HG02763 (cell line): ENCODE measurements around the gene SAMD11.
"Not testable (repeated sequence)": the region's sequence is repeated elsewhere in the genome, so short reads cannot be mapped to it uniquely, and the experiment has no call there.

Source experiments
- ATAC-seq: cut with Tn5 transposase; IDR thresholded peaks from one replicate; pipeline ENCODE4 v1.9.1; 2021; ENCODE audit warnings: mild to moderate bottlenecking, moderate library complexity; ENCODE audit not compliant: unreplicated experiment

SAMD11 gene

DNA sequence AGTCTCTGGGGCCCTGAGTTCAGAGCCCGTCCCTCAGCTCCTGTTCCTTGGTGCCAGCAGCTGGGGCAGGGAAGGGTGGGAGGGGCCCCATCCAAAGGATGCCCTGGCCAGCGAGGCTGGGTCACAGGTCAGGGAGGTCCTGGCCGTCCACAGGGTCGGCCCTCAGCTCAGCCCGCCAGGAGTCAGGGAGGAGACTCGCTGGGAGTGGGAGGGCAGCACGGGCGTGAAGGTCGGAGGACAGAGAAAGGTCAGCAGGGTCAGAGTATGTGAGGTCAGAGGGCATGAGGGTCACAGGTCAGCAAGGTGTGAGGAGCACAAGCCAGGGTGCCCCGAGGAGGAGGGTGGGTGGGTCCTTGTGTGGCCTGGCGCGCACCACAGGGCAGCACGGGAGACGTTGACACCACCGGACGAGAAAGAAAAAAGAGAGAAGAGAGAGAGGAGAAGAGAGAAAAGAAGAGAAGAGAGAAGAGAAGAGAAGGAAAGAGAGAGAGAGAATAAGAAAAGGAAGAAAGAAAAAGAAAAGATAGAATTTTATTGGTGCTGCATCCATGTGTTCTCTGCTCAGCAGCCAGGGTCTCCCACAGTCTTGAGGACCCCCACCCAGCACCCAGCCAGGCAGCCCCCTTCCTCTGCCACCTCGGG, 51.1 kb downstream of the SAMD11 start:
- ATAC-seq: no peak

DNA sequence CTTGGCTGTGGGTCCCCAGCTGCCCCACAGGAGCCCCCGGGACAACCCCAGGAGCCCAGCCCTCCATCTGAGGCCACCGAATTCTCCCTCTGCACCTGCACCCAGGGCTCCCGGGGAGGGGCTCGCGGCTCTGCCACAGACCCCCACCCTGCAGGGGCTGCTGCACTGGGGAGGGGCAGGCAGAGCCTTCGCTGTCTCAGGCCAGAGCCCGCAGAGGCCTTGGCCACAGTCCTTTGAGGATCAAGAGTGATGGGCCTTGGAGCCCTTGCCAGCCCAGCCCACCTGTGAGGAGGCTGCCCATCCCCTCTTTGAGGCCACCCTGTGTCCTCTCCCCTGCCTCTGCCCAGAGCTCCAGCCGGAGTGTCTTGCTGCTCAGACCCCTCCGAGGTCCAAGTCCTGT, 51.6 kb downstream of the SAMD11 start:
- ATAC-seq: no peak

DNA sequence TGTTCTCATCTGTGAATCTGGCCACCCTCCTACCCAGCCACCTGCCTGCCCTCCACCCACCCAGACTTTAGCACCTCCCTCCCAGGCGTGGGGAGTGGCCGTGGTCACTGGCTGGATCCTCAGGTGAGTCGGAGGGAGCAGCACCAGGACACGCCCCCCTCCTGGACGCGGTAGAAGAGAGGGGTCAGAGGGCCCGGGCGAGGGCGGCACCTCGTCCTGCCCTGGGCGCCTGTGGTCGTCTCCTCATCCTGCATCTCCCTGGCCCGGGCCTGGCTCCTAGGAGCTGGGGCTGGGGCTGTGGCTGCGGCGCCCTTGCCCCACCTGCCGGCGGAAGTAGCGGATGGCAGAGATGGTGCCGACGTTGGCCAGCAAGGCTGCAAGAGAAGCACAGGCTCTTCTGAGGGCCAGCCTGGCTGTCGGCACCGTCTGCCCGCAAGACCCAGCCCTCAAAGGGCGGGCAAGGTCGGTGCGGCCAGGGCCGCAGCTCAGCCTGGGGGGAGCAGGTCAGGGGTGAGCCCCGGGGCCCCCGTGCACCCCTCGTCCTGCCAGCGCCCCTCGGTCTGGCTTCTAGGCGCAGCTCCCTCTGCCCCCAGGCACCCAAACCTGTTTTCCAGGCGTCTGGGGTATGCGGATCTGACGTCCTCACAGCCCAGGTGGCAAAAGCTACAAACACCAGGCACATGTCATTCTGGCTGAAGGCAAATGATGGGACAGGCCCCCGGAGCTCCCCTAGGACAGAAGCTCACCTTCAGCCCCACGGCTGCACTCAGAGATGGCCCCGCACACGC, 52.4 kb downstream of the SAMD11 start:
- ATAC-seq: no peak

DNA sequence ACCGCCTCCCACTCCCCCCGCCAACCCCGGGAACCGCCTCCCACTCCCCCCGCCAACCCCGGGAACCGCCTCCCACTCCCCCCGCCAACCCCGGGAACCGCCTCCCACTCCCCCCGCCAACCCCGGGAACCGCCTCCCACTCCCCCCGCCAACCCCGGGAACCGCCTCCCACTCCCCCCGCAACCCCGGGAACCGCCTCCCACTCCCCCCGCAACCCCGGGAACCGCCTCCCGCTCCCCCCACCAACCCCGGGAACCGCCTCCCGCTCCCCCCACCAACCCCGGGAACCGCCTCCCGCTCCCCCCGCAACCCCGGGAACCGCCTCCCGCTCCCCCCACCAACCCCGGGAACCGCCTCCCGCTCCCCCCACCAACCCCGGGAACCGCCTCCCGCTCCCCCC, 53.1 kb downstream of the SAMD11 start:
- not testable (repeated sequence) for ATAC-seq

DNA sequence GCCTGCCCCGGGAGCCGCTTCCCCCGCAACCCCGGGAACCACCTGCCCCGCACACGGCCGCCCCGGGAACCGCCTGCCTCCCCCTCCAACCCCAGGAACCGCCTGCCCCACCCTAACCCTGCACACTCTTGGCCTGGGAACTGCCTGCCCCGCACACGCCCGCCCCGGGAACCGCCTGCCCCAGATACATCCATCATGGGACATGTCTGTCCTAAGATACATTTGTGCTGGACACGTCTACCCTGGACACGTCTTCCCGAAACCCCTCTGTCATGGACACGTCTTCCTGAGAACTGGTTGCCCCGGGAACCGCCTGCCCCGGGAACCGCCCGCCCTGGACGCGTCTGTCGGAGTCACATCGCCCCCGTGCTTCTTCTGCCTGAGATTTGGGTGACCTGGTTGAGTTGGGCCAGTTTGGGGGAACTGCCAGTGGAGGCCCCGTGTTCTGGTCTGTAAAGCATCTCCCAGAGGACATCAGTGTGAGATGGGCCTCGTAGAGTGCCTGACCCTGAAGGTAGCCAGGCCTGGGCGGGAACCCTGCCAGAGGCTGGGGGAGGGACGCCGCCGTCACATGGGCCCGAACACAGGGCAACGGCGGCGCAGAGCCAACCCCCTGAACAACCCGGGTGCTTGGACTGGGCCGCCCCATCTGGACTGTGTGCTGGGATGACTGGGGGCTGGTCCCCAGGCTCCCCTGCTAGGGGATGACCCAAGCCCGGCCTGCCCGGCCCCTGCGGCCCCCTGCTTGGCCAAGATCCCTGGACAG, 54.5 kb downstream of the SAMD11 start:
- ATAC-seq: no peak

DNA sequence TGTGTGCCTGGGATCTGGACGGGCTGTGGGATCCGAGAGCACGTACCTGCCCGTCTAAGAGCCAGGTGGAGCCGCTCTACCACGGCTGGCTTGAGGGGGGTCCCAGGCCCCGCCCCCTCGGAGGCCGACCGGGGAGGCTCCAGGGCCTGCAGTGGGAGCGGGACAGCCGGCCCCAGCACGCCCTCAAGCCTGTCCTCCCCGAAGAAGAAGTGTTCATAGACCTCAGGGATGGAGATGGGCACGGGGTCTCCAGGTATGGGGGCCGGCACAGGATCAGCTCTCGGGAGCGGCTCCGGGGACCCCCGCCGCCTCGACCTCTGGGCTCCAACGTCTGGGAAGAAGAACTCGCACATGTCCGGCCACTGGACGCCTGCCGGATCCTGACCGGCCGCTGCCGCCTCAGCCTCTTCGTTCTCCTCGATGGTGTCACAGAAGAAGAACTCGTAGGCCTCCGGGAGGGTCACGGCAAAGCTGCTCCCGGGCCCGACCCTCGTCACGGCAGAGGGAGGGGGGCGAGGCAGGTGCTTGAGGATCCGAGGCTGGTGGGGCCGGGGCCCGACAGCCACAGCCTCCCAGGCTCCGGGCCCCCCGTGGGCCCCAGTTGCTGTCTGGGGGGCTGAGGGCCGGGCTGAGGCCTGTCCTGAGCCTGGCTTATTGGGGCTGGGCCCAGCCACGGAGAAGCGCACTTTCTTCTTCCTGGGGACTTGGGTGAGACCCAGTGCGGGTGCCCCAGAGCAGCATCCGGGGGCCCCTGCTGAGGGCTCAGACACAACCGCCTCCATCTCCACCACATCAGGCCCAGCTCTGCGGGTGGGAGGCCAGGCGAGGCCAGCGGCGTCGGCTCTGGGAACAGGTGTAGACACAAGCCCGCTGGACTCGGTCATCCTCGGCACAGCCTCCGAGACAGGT, 55.4 kb downstream of the SAMD11 start:
- no peak for ATAC-seq

DNA sequence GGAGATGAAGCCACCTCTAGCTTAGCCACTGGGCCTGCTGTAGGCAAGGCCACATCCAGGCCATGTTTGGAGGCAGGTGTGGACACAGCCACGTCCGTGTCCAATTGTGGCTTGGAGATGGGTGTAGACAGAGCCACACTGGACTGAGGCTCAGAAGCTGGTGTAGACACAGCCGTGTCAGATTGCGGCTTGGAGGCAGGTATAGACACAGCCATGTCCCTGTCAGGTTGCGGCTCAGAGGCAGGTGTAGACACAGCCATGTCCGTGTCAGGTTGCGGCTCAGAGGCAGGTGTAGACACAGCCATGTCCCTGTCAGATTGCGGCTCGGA, 56.0 kb downstream of the SAMD11 start:
- no peak for ATAC-seq

DNA sequence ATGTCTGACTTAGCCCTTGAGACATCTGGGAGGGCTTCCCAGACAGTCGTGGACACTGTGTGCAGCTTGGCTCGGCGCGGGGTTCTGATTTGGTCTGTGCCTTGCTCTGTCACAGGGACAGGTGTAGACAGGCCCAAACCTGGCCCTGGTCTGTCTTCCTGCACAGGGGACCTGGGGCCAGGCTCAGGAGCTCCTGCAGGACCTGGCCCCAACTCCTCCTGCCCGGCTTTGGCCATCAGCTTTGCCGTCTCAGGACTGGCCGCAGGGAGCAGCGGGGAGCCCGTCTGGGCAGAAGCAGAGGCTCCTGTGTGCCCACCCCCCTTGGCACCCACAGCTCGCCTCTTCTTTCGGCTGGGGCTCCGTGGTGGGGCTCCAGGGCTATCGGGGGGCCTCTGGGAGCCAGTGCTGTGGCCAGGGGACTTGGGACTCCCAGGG, 56.4 kb downstream of the SAMD11 start:
- no peak for ATAC-seq

DNA sequence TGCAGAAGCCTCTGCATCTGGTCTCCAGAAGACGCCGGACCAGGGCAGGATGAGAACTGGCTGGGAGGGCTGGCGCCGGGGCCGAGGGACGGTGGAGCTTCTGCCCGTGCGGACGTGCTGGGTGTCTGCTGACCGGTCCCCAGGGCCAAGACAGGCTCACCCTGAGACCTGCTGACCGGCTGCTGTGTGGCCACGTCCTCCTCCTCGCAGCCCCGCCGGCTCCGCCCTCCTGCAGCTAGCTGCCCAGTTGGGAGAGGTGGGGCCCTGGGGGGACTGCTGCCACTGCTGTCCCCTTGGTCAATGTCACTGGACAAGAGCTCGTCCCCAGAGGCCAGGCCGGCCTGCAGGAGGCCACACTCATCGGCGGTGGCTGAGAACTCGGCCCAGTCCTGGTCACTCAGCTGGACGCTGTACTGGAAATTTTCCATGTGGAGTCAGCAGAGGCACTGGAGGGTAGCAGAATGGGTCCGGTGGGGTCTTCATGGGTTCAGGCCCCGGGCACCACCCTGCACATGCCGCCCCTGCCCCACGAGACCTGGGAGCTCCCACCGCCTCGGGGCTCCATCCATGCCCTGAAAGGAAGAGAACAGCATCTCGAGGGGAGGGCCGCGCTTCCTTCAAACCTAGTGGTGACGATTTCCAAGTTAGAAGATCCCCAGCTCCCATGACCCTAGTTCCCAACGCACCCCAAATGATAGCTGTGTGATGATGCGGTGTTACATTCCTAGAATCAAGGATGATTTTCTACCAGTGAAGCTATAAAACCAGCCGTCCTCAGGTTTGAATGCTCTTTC, 57.1 kb downstream of the SAMD11 start:
- ATAC-seq: no peak

DNA sequence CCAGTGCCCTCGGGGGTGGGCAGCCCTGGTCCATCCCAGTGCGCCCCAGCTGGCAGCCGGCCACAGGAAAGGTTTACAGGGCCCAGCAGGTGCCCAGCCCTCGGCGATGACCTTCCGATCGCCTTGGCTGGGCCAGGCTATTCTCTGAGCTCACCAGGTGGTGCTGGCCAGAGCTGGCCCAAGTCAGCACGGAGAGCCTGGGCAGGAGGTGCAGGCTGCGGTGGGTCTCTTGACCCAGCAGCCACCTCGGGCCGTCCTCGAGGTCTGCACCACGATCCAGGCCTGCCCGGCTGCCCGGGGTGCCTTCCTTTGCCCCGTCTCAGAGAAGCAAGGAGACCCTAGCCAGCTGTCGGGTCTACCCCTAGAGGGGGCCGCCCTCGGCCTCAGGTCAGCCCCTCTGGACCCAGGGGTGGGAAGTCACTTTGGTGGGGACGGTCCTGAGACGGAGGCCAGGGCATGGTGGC, 57.8 kb downstream of the SAMD11 start:
- ATAC-seq: no peak

DNA sequence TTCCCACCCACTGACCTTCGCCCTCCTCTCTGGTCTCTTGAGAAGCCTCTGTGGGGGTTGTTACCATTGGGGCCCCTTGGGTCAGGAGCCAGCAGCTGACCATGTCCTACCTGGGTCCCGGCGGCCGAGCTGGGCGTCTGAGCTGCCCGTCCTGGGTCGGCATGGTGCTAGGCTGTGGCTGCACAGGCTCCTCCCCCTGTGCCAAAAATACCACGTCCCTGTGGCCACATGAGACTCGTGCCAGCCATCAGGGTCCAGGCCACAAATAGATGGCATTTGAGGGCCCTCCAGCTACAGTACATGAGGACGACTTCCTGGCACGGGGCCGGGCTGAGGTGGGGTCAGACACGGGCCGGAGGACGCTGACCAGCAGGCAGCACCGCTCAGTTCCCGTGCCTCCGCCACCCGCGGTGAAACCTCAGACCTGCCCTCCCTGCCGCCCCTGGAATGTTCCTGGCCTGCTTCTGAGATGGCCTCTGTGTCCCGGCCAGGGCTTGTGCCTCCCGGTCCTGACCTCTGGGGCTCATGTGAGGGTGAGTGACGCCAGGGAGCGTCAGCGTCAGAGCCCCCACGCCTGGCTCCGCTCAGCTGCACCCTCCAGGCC, 58.3 kb downstream of the SAMD11 start, which contains the start of gene PERM1:
PERM1 (minus strand) TSS at position 139 of the 604 bp plus-strand sequence. CDS start 1,064 bp downstream, outside the sequence.
- no peak for ATAC-seq

DNA sequence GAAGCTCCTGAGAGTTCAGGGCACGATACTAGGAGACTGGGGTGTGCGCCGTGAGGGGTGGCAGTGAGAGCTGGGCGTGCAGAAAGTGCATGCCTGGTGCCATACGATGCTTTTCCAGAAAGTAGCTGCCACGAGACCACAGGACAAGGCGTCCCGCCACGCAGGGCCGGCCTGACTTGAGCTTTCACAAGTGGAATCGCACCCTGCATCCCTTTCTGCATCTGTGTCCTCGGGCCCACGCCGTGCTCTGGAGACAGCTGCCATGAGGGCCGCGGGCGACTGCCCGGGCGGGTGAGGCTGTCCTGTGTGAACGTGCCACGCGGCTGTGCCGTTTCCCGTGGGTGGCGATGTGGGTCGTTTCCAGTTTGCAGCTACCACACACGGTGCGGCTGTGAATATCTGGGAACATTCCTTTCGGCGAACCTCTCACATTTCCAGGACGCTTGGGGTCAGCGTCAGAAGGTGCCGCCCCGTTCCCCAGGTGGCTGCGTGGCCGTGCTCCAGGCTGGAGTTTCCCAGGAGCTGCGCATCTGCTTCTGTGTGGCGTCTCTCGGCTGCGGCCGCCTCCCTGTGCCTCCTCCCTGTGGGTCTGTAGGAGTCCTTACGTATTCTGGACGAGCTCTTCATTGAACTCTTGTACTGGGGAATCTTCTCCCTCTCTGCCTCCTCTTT, 59.2 kb downstream of the SAMD11 start:
- no peak for ATAC-seq

DNA sequence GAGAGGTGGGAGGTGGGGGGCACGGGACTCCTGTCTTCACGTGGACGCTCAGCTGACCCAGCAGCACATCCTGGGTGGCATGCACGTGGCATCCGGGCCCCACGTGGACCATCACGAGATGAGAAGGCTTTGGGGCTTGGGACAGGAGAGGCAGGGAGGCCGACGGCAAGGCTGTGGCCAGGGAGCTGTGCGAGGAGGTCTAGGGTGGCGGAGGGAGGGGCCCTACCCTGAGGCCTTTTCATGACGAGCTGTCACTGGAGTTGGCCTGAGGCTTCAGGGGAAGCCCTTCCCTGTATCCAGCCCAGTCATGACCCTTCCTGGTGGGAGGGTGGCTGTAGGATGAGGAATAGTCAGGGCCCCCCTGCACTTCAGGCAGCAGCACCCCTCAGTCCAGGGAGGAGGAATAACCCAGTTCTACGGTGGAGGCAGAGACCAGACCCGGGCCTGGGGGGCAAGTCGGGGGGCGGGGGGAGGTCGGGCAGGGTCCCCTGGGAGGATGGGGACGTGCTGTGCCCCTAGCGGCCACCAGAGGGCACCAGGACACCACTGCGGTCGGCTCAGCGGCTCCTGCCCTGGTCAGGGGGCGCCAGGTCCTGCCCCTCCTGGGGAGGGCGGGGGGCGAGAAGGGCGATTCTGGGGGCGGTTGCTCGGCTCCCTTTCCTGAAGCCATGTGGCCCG, 60.2 kb downstream of the SAMD11 start:
- ATAC-seq: no peak

DNA sequence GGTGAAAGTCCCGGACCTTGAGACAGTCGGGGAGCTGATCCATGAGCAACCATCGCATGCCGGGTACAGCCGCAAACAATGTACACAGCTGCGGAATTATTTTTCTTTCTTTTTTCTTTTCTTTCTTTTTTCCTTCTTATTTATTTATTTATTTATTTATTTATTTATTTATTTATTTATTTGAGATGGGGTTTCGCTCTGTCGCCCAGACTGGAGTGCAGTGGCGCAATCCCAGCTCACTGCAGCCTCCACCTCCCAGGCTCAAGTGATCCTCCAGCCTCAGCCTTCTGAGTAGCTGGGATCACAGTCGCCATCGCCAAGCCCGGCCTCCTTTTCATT, 60.7 kb downstream of the SAMD11 start:
- ATAC-seq: no peak

DNA sequence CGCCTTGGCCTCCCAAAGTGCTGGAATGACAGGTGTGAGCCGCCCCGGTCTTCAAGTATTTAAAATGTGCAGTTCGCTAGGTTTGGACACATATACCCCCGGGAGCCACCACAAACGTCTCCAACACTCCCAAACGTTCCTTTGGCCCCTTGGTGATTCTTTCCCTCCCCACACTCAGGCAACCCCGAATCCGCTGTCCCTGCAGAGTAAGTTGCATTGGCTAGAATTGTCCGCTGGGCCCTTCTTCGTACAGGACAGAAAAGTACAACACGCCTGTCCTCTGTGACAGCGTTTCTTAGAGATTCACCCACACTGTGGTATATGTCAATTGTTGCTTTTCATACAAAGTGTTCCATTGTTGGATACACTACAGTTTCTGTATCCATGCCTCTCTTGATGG, 61.4 kb downstream of the SAMD11 start:
- no peak for ATAC-seq

DNA sequence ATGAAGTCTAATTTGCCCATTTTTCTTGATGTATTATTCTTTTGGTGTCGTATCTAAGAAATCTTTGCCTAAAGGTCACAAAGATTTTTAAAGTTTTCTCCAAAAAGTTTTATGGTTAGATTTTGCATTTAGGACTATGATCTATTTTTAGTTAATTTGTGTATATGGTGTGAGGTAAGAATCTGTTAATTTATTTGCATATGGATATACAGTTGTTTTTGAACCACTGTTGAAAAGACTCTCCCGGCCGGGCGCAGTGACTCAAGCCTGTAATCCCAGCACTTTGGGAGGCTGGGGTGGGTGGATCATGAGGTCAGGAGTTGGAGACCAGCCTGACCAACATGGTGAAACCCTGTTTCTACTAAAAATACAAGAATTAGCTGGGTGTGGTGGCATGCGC, 64.3 kb downstream of the SAMD11 start:
- ATAC-seq: not testable (repeated sequence)

DNA sequence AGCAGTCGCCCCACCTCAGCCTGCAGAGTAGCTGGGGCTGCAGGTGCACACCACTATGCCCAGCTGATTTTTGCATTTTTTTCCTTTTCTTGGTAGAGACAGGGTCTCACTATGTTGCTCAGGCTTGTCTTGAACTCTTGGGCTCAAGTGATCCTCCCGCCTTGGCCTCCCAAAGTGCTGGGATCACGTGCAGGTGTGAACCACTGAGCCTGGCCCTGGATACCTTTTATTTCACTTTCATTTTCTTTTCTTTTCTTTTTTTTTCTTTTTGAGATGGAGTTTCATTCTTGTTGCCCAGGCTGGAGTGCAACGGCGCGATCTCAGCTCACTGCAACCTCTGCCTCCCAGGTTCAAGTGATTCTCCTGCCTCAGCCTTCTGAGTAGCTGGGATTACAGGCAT, 67.6 kb downstream of the SAMD11 start:
- not testable (repeated sequence) for ATAC-seq

DNA sequence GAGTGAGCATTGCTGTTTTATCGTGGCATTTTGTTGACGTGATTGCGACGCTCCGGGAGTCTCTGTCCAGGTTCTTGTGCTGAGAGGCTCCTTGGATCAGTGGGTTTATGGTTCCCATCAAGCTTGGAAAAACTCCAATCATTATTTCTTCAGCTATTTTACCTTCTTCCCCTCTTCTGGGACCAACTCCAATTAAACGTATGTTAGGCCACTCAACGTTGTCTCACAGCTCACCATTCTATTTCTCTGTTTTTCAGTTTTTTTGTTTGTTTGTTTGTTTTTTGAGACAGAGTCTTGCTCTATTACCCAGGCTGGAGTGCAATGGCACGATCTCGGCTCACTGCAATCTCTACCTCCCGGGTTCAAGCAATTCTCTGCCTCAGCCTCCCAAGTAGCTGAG, 68.2 kb downstream of the SAMD11 start:
- ATAC-seq: no peak
